ENCODE data around the gene NINJ2.

The NINJ2 gene

GRCh38 chr12:565589-566105, 97.6 kb downstream of the NINJ2 start:
- DNase-seq, result no peak

DNA sequence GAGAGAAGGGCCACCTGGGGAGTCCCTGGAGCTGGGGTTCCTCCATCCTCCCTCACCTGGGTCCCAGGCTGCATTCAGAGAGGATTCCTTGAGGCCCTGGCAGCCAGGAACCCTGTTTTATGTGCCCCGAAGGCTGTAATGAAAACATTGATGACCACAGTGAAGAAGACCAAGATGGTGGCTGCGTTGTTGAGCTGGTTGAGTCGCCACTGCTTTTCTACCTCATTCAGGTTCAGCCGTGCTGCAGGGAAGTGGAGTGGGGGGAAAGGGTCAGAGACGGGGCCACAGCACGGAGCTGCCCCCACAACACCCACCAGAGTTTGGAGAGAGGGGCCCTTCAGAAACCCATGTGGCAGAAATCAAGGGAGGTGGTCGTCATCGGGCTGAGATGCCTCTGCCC, 98.1 kb downstream of the NINJ2 start:
- DNase-seq, result no peak

DNA sequence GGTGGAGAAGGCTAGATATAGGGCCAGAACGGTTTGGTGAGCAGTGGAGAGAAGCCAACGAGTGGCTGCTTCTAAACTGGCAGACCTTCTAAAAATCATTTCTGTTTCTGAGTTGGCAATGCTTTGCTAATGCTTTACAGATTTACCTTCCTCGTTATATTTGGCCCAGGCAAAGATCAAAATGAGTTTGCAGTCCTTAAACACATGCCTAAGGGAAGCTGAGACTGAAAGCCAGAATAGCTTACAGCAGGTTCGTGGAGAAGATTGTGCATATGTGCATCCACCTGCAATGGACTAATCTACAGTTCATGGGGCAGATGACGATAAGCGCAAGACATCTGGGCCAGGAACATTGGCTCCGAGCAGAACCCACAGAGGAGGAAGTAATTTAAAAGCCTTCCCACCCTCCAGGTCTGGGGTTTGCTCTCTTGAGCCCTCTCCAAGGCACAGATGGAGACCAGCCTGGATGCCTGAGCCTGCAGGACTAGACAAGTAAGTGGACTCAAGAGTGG, 99.4 kb downstream of the NINJ2 start:
- no peak for DNase-seq

DNA sequence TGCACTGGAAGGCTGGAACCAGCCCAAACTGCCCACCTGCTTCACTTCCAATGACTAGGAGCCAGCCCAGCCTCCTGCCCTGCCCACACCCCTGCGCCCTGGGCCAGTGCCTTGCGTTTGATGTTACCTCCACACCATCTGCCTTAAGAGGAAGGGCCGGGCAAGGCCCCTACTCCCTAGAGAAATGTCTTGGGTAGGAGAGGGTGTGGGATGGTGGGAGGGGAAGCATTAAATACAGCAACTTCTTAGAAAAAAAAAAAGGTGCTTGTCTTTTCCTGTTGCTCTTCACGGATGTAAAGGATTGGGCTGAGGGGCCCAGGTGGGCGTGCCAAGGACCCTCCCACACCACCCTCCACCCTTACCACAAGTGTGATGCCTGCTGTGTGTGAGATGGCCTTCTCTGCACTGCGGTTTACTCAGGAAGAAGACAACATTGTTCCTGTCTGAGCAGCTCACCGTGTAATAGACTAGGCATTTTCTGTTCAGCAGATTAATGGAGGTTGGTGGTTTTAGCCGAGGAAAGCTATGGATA, 99.9 kb downstream of the NINJ2 start:
- DNase-seq, result no peak

- no peak for DNase-seq
Measured at GRCh38 chr12:562634-563033, 100.6 kb downstream of the NINJ2 start.

DNA sequence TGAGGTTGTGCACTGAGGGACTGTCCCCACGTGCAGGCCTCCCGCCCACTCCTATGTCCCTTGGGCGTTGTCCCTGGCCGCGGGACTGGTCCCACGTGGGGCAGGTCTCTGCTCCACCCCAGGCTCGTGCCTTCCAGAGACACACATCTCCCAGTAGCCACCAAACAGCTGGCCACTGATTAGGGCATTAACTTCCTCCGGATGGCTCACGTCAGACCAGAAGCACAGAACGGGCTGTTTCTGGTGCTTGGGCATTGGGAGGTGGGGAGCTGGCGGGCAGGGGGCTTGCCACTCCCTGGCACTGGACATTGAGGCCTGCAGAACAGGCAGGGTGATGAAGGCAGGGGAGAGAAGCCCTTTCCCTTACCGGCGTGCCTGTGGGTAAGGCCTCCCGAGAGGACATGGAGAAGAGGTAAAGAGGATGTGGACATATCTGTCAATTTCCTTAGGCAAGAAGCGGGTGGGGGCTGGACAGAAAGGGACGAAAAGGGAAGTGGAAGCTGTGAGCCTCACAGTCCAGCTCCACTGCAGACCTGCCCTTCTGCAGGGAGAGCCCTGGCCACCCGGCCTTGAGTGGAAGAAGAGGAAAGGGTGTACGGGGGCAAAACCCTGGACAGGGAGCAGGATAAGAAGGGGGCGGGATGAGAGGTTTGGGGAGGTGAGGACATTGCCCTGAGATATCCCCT, 101.2 kb downstream of the NINJ2 start:
- no peak for DNase-seq

DNA sequence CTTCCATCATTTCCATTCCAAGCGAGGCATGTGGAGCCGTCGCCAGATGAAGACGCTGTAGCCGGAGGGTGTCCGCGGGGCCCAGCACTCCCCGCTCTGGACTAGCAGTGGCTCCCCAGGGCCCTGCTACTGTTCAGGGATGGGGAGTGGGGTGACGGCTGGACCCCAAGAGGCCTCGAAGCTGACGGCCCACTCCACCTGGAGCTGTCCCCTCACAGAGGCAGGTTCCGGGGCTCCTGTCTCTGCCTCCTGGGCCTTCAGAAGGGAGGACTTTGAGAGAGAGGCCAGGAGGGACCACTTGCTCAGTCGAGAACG, 101.9 kb downstream of the NINJ2 start:
- DNase-seq, result no peak

GRCh38 chr12:560691-561390, 102.4 kb downstream of the NINJ2 start:
- DNase-seq, result no peak

DNA sequence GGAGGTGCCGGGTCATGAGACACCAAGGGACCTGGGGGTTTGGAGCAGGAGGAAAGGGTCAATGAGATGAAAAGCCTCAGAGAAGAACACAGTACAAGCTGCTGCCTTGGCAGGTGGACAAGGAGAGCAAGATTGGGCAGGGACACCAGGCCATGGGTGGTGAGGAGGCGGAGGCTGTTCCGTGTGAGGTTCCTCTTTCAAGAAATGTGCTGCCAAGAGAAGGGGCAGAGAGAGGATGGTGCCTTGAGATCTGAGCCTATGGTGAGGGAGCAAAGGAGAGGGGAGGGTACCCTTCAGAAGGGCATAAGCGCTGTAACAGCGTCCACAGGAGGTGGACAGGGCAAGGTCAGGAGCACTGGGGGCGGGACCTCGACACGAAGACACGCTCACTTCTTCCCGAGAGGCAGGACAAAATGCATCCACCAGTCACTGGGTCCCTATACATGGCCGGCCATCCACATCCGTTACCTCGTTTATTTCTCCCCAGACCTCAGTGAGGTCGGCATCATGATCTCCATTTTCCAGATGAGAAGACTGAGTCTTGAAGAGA, 103.3 kb downstream of the NINJ2 start:
- no peak for DNase-seq

- no peak for DNase-seq
Measured at GRCh38 chr12:559208-559905, 103.9 kb downstream of the NINJ2 start.

DNA sequence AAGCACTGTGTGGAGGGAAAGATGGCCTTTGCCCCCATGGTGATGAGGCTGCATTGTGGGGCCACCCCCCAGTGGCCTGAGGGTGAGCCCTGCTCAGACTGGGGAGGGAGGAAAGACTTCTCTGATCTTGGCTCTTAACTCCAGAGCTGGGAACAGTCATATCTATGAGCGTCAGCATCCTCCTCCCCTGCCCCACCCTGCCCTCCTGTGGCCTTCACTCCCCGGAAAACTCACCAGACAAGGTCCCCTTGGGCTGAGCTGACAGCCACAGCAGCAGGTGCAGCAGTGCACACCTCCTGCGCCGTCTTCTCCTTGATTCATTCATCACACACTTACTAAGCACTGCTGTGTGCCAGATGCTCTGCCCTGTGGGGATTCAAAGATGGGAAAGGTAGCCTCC, 104.7 kb downstream of the NINJ2 start:
- no peak for DNase-seq

GRCh38 chr12:556498-556897, 106.7 kb downstream of the NINJ2 start:
- DNase-seq, result no peak

DNA sequence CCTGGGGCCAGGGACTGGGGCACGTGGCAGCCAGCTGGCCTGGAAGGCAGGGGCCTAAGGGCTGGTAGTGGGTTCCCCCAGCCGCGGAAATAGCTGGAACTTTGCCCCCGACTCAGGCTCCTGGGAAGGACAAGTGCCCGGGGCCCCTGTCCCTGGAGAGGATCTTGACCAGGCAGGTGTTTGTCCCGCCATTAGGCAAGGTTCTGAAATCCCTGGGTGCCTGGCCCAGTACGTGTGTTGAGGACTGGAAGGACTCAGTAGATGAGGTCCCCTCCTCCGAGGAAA, 109.3 kb downstream of the NINJ2 start:
- DNase-seq, result no peak

- no peak for DNase-seq
Measured at GRCh38 chr12:553216-554000, 109.8 kb downstream of the NINJ2 start.

- peak in 1 of 2 experiments; percentile 16 for DNase-seq
Measured at GRCh38 chr12:552466-552865, 110.8 kb downstream of the NINJ2 start.

DNA sequence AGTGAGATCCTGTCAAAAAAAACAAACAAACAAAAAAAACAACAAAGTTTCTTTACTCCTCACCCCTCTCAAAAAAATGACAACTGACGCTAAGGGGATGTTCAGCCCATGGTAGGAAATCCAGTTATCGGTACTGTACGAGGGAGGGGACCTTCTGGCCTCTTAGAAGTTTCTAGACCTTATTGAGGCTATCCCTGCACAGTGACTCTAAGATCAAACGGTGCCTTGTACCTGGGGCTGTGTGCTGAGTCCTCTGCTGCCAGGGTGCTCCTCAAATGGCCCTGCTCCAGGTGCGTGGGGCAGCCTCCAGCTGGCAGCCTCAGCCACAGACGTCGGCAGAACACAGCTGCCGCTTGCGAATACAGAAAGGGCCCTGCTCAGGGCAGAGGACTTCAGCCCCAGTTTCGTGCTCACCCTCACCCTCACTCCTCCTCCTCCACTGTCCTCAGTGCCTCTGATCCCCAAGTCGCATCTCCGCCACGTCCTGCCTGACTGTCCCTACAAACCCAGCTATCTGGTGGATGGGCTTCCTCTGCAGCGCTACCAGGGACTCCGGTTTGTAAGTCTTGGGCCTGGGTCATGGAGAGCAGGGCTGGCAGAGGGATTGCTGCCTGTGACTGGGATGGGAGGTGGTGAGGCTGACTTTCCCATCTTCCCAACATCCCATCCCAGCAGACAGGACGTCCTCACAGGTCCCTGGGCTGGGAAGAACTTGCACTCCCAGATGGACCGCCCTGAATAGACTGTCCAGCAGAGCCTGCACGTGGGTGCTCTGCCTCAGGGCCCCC, 112.6 kb downstream of the NINJ2 start:
- DNase-seq, result no peak

DNA sequence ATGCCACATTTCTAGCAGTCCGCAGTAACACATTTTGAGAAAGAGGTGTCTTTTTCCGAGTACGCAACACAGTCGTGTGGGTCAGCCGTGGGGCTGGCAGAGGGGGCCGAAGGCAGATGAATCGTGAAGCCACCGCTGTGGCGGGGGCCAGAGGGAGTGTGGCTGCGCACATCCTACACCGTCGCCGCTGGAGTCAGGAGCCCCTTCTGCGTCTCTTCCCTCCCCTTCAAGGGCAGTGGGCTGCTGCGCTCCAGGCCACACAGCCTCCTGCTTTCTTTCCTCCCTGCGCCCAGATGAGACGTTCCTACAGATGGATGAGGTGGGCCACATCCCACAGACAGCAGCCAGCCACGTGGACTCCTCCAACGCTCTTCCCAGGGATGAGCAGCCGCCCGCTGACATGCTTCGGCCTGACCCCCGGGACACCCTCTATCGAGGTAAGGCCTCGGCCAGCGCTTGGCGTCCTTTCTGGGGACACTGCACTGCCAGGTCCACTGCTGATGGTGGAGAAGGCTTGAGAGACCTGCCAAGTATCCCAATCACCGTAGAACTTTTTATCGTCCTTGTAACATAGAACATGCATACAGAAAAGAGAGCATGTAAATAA, 113.7 kb downstream of the NINJ2 start:
- no peak for DNase-seq

GRCh38 chr12:547883-548470, 115.3 kb downstream of the NINJ2 start:
- no peak for DNase-seq

- peak; percentile 6 to 16 for DNase-seq
Measured at GRCh38 chr12:546920-547845, 116.1 kb downstream of the NINJ2 start.

Measured in NCI-H187 (cell line).